HG03060 (cell line): ENCODE measurements around the gene PCDHGB7.
"Not testable (repeated sequence)": the region's sequence is repeated elsewhere in the genome, so short reads cannot be mapped to it uniquely, and the experiment has no call there.

ENCODE experiments used
- ATAC-seq: cut with Tn5 transposase; IDR thresholded peaks from one replicate; pipeline ENCODE4 v1.9.1; 2021; ENCODE audit warnings: low read depth, moderate number of reproducible peaks; ENCODE audit not compliant: unreplicated experiment

Gene PCDHGB7

GRCh38 chr5:141422742-141423291 lies 5.3 kb downstream of the PCDHGB7 start:
- no peak for ATAC-seq

- ATAC-seq: no peak
These were observed 10.4 kb downstream of the PCDHGB7 start for GRCh38 chr5:141427783-141428426.

- peak; percentile 85 for ATAC-seq
These were observed 13.0 kb downstream of the PCDHGB7 start, which contains the start of gene PCDHGA12 for GRCh38 chr5:141430332-141431113. Gene PCDHGA12, plus strand, starts transcription at chr5:141430507. Its CDS starts 253 bp downstream, at chr5:141430760.

- no peak for ATAC-seq
These were observed 13.8 kb downstream of the PCDHGB7 start for GRCh38 chr5:141431286-141431685.

- ATAC-seq: not testable (repeated sequence)
These were observed 14.8 kb downstream of the PCDHGB7 start for GRCh38 chr5:141432308-141432707.

- ATAC-seq: not testable (repeated sequence)
These were observed 15.2 kb downstream of the PCDHGB7 start for GRCh38 chr5:141432726-141433125.

- ATAC-seq: no peak
These were observed 16.5 kb downstream of the PCDHGB7 start for GRCh38 chr5:141434006-141434405.

- no peak for ATAC-seq
These were observed 19.7 kb downstream of the PCDHGB7 start for GRCh38 chr5:141437221-141437620.

- no peak for ATAC-seq
These were observed 22.1 kb downstream of the PCDHGB7 start for GRCh38 chr5:141439411-141440141.

- no peak for ATAC-seq
These were observed 22.9 kb downstream of the PCDHGB7 start for GRCh38 chr5:141440341-141440740.

- ATAC-seq: no peak
These were observed 24.2 kb downstream of the PCDHGB7 start for GRCh38 chr5:141441571-141442170.

- no peak for ATAC-seq
These were observed 47.9 kb downstream of the PCDHGB7 start for GRCh38 chr5:141465351-141465750.
